ENCODE measurements around the gene SF3B4. TPM values are rescaled to one million over a fixed set of nuclear protein-coding genes. Genes with fewer than 3 reads are reported as not detected.
"Not testable (repeated sequence)": the region's sequence is repeated elsewhere in the genome, so short reads cannot be mapped to it uniquely, and the experiment has no call there.

The SF3B4 gene
- total and polyA plus RNA-seq, 4 donors, result 11.2 to 58.9 (median 34.3) TPM

- peak within 1 kb of the TSS; percentile 74 for H3K4me3 ChIP-seq (ENCODE audit: low read depth, low read length)
- peak; percentile 83 to 98 (median 90) for DNase-seq (ENCODE audit: low read depth in 4 of 6, low spot score in 6 of 6)
- WGBS (ENCODE audit: insufficient coverage), result 6% methylated on average over 65 of the region's 65 CpGs
- no peaks in the 10 kb centered on the region for H3K9me3 ChIP-seq (ENCODE audit: control insufficient read depth, insufficient read depth, low read length)
- no peaks in the 10 kb centered on the region for H3K27me3 ChIP-seq (ENCODE audit: control insufficient read depth, insufficient read depth, low read length)
- H3K36me3 ChIP-seq (ENCODE audit: control insufficient read depth, insufficient read depth, low read length), result peaks cover 21% of the 10 kb centered on the region
- H3K27ac ChIP-seq (ENCODE audit: low read depth, low read length), result peak within 1 kb of the TSS; percentile 90
- peaks cover 15% of the 10 kb centered on the region for H3K4me1 ChIP-seq (ENCODE audit: control insufficient read depth, insufficient read depth, low read length)
These were observed 27.9 kb downstream of the SF3B4 start, which contains the start of gene BOLA1 for GRCh38 chr1:149899460-149900284. Gene BOLA1 (plus strand): TSS chr1:149899568. CDS start chr1:149900060, 492 bp downstream.

GRCh38 chr1:149896575-149896974 is 31.0 kb downstream of the SF3B4 start:
- Histone ChIP-seq H3K9me3 (ENCODE audit: control insufficient read depth, insufficient read depth, low read length) (no peaks in the 10 kb centered on the region), H3K27me3 (ENCODE audit: control insufficient read depth, insufficient read depth, low read length) (no peaks in the 10 kb centered on the region), H3K27ac (ENCODE audit: low read depth, low read length) (no peak overlapping the region), H3K36me3 (ENCODE audit: control insufficient read depth, insufficient read depth, low read length) (no peaks in the 10 kb centered on the region), H3K4me1 (ENCODE audit: control insufficient read depth, insufficient read depth, low read length) (peaks cover 15% of the 10 kb centered on the region), H3K4me3 (ENCODE audit: low read depth, low read length) (no peak overlapping the region)
- DNase-seq (ENCODE audit: low read depth in 4 of 6, low spot score in 6 of 6), result no peak
- 93% methylated on average over 3 of the region's 4 CpGs for WGBS (ENCODE audit: insufficient coverage)

GRCh38 chr1:149888999-149889289 is 38.7 kb downstream of the SF3B4 start:
- Histone ChIP-seq H3K27me3 (ENCODE audit: control insufficient read depth, insufficient read depth, low read length) (no peaks in the 10 kb centered on the region), H3K4me1 (ENCODE audit: control insufficient read depth, insufficient read depth, low read length) (peaks cover 8% of the 10 kb centered on the region), H3K4me3 (ENCODE audit: low read depth, low read length) (peak overlapping the region; percentile 95), H3K9me3 (ENCODE audit: control insufficient read depth, insufficient read depth, low read length) (no peaks in the 10 kb centered on the region), H3K36me3 (ENCODE audit: control insufficient read depth, insufficient read depth, low read length) (no peaks in the 10 kb centered on the region), H3K27ac (ENCODE audit: low read depth, low read length) (peak overlapping the region; percentile 100)
- peak in 3 of 6 donors; percentile 28 to 70 (median 58) for DNase-seq (ENCODE audit: low read depth in 4 of 6, low spot score in 6 of 6)
- 11% methylated on average over 5 of the region's 6 CpGs for WGBS (ENCODE audit: insufficient coverage)

- H3K36me3 ChIP-seq (ENCODE audit: control insufficient read depth, insufficient read depth, low read length), result no peaks in the 10 kb centered on the region
These were observed 39.2 kb downstream of the SF3B4 start for GRCh38 chr1:149888247-149888998.

GRCh38 chr1:149887456-149888246 is 40.0 kb downstream of the SF3B4 start:
- 0% methylated on average over 44 of the region's 46 CpGs for WGBS (ENCODE audit: insufficient coverage)
- Histone ChIP-seq H3K36me3 (ENCODE audit: control insufficient read depth, insufficient read depth, low read length) (no peaks in the 10 kb centered on the region), H3K27ac (ENCODE audit: low read depth, low read length) (peak overlapping the region; percentile 100), H3K4me3 (ENCODE audit: low read depth, low read length) (peak overlapping the region; percentile 95), H3K9me3 (ENCODE audit: control insufficient read depth, insufficient read depth, low read length) (no peaks in the 10 kb centered on the region), H3K4me1 (ENCODE audit: control insufficient read depth, insufficient read depth, low read length) (peaks cover 8% of the 10 kb centered on the region), H3K27me3 (ENCODE audit: control insufficient read depth, insufficient read depth, low read length) (no peaks in the 10 kb centered on the region)
- peak; percentile 91 to 99 (median 94) for DNase-seq (ENCODE audit: low read depth in 4 of 6, low spot score in 6 of 6)

More at GRCh38 chr1:149888247-149888998, 39.2 kb downstream of the SF3B4 start:
- peak in 5 of 6 donors; percentile 72 to 94 (median 79) for DNase-seq (ENCODE audit: low read depth in 4 of 6, low spot score in 6 of 6)
- Histone ChIP-seq H3K4me3 (ENCODE audit: low read depth, low read length) (peak overlapping the region; percentile 95), H3K9me3 (ENCODE audit: control insufficient read depth, insufficient read depth, low read length) (no peaks in the 10 kb centered on the region), H3K27ac (ENCODE audit: low read depth, low read length) (peak overlapping the region; percentile 100), H3K4me1 (ENCODE audit: control insufficient read depth, insufficient read depth, low read length) (peaks cover 8% of the 10 kb centered on the region), H3K27me3 (ENCODE audit: control insufficient read depth, insufficient read depth, low read length) (no peaks in the 10 kb centered on the region)
- WGBS (ENCODE audit: insufficient coverage), result under 1% methylated on average over 28 of the region's 28 CpGs

- H3K9me3 ChIP-seq (ENCODE audit: control insufficient read depth, insufficient read depth, low read length); H3K4me1 ChIP-seq (ENCODE audit: control insufficient read depth, insufficient read depth, low read length); DNase-seq (ENCODE audit: low read depth in 4 of 6, low spot score in 6 of 6); H3K36me3 ChIP-seq (ENCODE audit: control insufficient read depth, insufficient read depth, low read length); H3K27me3 ChIP-seq (ENCODE audit: control insufficient read depth, insufficient read depth, low read length): not testable (repeated sequence)
- Histone ChIP-seq H3K4me3 (ENCODE audit: low read depth, low read length) (peak overlapping the region; percentile 95), H3K27ac (ENCODE audit: low read depth, low read length) (peak overlapping the region; percentile 100)
- 0% methylated on average over 12 of the region's 13 CpGs for WGBS (ENCODE audit: insufficient coverage)
These were observed 40.5 kb downstream of the SF3B4 start for GRCh38 chr1:149887196-149887455.

GRCh38 chr1:149886396-149887195 is 41.0 kb downstream of the SF3B4 start:
- H3K36me3 ChIP-seq (ENCODE audit: control insufficient read depth, insufficient read depth, low read length), result no peaks in the 10 kb centered on the region
- H3K27ac ChIP-seq (ENCODE audit: low read depth, low read length), result peak overlapping the region; percentile 100
- peak overlapping the region; percentile 95 for H3K4me3 ChIP-seq (ENCODE audit: low read depth, low read length)
- under 1% methylated on average over 62 of the region's 62 CpGs for WGBS (ENCODE audit: insufficient coverage)
- peak; percentile 95 to 100 (median 98) for DNase-seq (ENCODE audit: low read depth in 4 of 6, low spot score in 6 of 6)
- no peaks in the 10 kb centered on the region for H3K27me3 ChIP-seq (ENCODE audit: control insufficient read depth, insufficient read depth, low read length)
- H3K4me1 ChIP-seq (ENCODE audit: control insufficient read depth, insufficient read depth, low read length), result peaks cover 8% of the 10 kb centered on the region
- no peaks in the 10 kb centered on the region for H3K9me3 ChIP-seq (ENCODE audit: control insufficient read depth, insufficient read depth, low read length)

- not testable (repeated sequence) for H3K27me3 ChIP-seq (ENCODE audit: control insufficient read depth, insufficient read depth, low read length); H3K9me3 ChIP-seq (ENCODE audit: control insufficient read depth, insufficient read depth, low read length); H3K36me3 ChIP-seq (ENCODE audit: control insufficient read depth, insufficient read depth, low read length); DNase-seq (ENCODE audit: low read depth in 4 of 6, low spot score in 6 of 6); H3K4me1 ChIP-seq (ENCODE audit: control insufficient read depth, insufficient read depth, low read length)
- Histone ChIP-seq H3K27ac (ENCODE audit: low read depth, low read length) (peak overlapping the region; percentile 100), H3K4me3 (ENCODE audit: low read depth, low read length) (peak overlapping the region; percentile 95)
- WGBS (ENCODE audit: insufficient coverage), result 0% methylated on average over 11 of the region's 19 CpGs
These were observed 41.5 kb downstream of the SF3B4 start for GRCh38 chr1:149886121-149886395.

Measured in spinal cord (tissue), 10 donors.